Measurements from ENCODE around the gene SERGEF.

GRCh38 chr11:17852246-17852645 is 160.6 kb downstream of the SERGEF start:
- no peak for TF ChIP-seq CTCF (IDR thresholded peaks at IDR 0.05)
- no peak for TF ChIP-seq POLR2A (IDR thresholded peaks at IDR 0.05)
